BJ (cell line): ENCODE results near the gene FREM3. TPM values are rescaled to one million over a fixed set of nuclear protein-coding genes. Genes with fewer than 3 reads are reported as not detected.

Experiments
- CTCF ChIA-PET: fragments of 350-600 bp; formaldehyde crosslinking; extraction: SDS; loops from one replicate; lab custom pipeline; 2021; ENCODE audit warnings: antibody characterized with exemption, inconsistent platforms; lab: Yijun Ruan, JAX
- POLR2A ChIA-PET: fragments of 300-600 bp; sonication (Branson Sonifier 250); formaldehyde crosslinking; extraction: SDS; loops from one replicate; lab custom pipeline; 2021; ENCODE audit warnings: antibody characterized with exemption; lab: Charles Lee
- DNase-seq: peaks from one replicate; pipeline ENCODE4 v3.0.0-alpha.2; 2011; ENCODE audit warnings: low read depth
- H3K27me3 ChIP-seq: 2 replicates; pipeline ENCODE4 v1.6.0; 2011; ENCODE audit warnings: low read length; ENCODE audit not compliant: control insufficient read depth, insufficient read depth
- H3K36me3 ChIP-seq: 2 replicates; pipeline ENCODE4 v1.5.1; 2011; ENCODE audit warnings: low read length; ENCODE audit not compliant: control insufficient read depth, insufficient read depth
- H3K4me3 ChIP-seq: 2 replicates; pipeline ENCODE4 v1.5.1; 2011; ENCODE audit warnings: low read depth, mild to moderate bottlenecking, control low read depth, low read length
- CTCF ChIP-seq: IDR thresholded peaks from 2 replicates; pipeline ENCODE4 v1.5.1; 2011; ENCODE audit warnings: low read depth, mild to moderate bottlenecking, control low read depth, inconsistent platforms, low read length, moderate library complexity; ENCODE audit not compliant: insufficient read depth
- polyA plus RNA-seq: library from polyadenylated mRNA; depleted of rRNA; stranded (reverse); fragments of >200 nt; gene quantifications from 2 replicates; pipeline ENCODE4 v1.2.3, GENCODE V29; 2011

The FREM3 gene
- polyA plus RNA-seq, 1 experiment: not detected

DNA sequence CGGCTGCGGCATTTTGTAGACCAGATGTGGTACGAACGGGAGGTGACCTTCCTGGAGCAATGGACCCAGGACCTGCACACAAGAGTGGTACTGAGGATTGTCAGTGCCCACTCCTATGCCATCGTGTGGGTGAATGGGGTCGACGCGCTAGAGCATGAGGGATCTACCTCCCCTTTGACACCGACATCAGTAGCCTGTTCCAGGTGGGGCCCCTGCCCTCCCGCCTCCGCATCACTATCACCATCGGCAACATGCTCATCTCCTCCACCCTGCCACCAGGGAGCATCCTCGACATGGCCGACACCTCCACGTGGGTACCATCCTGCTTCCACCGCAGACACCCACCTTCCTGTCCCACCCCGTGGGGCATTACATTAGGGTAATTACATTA lies 140.7 kb downstream of the FREM3 start:
- Histone ChIP-seq H3K36me3 (peaks cover 3% of the 10 kb centered on the region), H3K27me3 (no peaks in the 10 kb centered on the region), H3K4me3 (peak overlapping the region; percentile 61)
- DNase-seq: no peak
- CTCF ChIA-PET: interaction anchor here (1.1 to 1.9 kb wide), 2 partner anchors 8 to 12 kb away, joined by 3 to 5 read pairs; no protein-coding TSS in a partner anchor
- POLR2A ChIA-PET: no interaction called here
- no peak for TF ChIP-seq CTCF

- TF ChIP-seq CTCF: peak; percentile 48
- Histone ChIP-seq H3K27me3 (no peaks in the 10 kb centered on the region), H3K36me3 (peaks cover 5% of the 10 kb centered on the region), H3K4me3 (peak overlapping the region; percentile 61)
- peak; percentile 13 for DNase-seq
- ChIA-PET POLR2A (no interaction called here), CTCF (interaction anchor here (0.8 to 1.9 kb wide), 6 partner anchors 9 to 31 kb away, joined by 3 to 5 read pairs (median 3); no protein-coding TSS in a partner anchor)
These were observed 141.4 kb downstream of the FREM3 start for GRCh38 chr4:143558823-143559756.

DNA sequence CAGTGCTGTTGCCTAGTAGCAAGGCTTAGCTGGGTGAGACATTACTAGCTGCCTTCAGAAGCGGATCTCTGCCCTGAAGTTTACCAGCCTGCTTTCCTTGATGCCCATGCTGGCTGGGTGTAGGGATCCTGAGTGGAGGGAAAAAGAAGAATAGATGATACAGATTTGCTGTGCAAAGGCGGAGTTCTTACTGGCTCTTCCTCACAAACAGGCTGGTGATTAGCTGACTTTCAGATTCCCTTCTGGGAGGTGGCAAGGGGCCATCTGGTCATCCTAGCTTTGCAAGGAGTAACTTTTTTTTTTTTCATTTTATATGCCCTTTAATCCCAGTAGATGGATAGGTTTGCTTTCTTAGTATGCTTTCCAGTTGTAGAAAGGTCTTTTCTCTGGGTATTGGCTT lies 142.2 kb downstream of the FREM3 start:
- ChIA-PET POLR2A (no interaction called here), CTCF (interaction anchor here (0.8 to 1.9 kb wide), 5 partner anchors 10 to 32 kb away, joined by 3 to 5 read pairs (median 3); no protein-coding TSS in a partner anchor)
- no peak overlapping the region for H3K4me3 ChIP-seq
- peaks cover 5% of the 10 kb centered on the region for H3K36me3 ChIP-seq
- no peak for DNase-seq
- TF ChIP-seq CTCF: no peak
- H3K27me3 ChIP-seq: no peaks in the 10 kb centered on the region

GRCh38 chr4:143555676-143556075 lies 144.8 kb downstream of the FREM3 start:
- CTCF ChIA-PET: interaction anchor here (0.6 kb wide), 1 partner anchor 28 kb away, joined by 4 read pairs; no protein-coding TSS in a partner anchor
- no peak for TF ChIP-seq CTCF
- no peak overlapping the region for H3K4me3 ChIP-seq
- H3K27me3 ChIP-seq: no peaks in the 10 kb centered on the region
- POLR2A ChIA-PET: no interaction called here
- H3K36me3 ChIP-seq: peaks cover 5% of the 10 kb centered on the region
- DNase-seq: no peak
